HG03558 (cell line): ENCODE measurements around the gene MYH6.

Experiments used
- ATAC-seq: cut with Tn5 transposase; IDR thresholded peaks from one replicate; pipeline ENCODE4 v1.9.1; 2021; ENCODE audit warnings: moderate number of reproducible peaks; ENCODE audit not compliant: unreplicated experiment; ENCODE audit errors: extremely low read depth

The MYH6 gene

DNA sequence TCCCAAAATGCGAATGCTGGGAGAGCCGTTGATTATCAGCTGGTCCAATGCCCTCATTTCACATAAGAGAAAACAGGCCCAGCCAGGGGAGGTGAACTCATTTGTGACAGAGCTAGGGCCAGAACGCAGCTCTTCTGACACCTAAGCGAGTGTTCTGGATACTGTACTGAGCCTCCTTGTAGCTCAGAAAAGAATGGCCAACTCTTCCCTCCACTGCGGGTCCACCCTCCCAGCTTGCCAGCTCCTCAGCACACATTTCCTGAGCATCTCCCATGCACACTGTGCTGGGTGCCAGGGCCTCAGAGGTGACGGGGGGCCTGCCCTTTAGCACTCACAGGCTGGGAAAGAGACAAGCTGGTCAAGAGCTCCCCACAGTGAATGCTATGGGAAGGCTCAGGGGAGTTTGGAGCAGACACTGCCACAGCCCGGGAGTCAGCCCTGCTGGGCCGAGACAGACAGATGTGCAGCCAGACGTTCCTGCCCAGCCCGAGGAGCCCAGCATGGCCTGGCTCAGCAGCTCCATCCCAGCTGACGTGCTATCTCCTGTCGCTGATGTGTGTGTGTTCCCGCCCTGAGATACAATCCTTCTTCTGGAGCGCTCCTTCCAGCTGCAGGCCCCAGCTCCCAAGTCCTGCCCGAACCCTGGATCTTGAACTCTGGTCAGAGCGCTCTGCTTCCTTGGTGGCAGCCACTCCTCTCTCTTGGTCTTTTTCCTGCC lies 27.7 kb downstream of the MYH6 start:
- no peak for ATAC-seq

DNA sequence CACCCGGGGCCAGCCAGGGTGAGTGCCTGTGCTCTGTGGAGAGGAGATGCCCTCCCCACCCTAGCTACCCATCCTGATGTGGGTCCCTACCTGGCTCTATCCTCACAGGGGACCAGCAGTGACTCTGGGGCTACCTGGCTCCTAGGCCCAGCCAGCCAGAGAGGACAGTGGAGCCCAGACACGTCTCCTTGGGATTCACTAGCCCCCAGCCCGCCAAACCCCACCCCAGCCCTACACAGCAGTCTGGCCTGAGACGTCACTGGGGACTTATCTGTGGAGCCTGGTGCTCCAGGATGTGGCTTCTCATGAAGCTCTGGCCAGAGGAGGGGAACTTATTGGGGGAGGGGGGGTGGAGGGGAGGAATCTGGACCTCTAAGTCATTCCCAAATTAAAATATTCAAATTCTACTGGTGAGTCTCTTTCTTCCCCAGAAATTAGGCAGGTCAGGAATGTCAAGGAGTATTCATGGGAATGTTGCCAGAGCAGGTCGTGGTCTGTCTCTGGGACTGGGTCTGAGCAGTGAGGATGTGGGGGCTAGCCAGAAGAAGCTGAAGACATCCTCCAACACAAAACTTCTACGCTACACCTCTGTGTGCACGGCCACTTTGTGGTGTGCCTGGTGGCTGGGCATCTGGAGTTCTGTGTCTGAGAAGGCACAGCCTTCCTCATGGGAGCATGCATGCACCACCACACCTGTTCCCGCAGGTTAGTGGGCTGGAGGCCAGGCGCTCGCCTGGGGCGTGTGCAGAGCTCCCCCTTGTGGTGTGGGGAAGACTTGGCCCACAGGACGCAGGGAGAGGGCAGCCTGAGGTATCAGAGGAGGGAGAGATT lies 28.5 kb downstream of the MYH6 start:
- no peak for ATAC-seq

DNA sequence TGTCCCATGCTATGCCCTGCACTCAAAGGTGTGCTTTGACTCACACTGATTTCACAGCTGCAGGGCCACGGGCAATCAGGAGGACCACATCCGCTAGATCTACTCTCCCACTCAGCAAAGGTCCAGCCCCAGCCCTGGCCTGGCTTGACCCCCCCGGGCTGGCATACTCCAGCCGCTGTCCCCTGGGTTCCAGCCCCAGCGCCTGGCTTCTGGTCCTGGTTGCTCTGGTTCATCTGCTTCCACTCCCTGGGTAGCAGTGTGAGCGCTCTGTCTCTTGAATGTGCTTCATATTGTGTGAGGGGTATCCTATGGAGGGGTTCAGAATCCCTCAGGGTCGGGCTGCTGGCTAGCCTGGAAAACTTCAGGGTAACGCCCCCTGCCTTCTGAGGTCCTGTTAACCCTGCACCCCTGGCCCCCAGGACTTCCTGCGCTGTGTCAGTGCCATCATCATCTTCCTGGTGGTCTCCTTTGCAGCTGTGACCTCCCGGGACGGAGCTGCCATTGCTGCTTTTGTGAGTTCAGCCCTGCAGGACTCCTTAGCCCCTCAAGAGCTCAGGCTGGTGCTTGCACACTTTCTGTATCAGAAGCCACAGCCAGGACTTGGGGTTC lies 29.4 kb downstream of the MYH6 start:
- ATAC-seq = no peak

DNA sequence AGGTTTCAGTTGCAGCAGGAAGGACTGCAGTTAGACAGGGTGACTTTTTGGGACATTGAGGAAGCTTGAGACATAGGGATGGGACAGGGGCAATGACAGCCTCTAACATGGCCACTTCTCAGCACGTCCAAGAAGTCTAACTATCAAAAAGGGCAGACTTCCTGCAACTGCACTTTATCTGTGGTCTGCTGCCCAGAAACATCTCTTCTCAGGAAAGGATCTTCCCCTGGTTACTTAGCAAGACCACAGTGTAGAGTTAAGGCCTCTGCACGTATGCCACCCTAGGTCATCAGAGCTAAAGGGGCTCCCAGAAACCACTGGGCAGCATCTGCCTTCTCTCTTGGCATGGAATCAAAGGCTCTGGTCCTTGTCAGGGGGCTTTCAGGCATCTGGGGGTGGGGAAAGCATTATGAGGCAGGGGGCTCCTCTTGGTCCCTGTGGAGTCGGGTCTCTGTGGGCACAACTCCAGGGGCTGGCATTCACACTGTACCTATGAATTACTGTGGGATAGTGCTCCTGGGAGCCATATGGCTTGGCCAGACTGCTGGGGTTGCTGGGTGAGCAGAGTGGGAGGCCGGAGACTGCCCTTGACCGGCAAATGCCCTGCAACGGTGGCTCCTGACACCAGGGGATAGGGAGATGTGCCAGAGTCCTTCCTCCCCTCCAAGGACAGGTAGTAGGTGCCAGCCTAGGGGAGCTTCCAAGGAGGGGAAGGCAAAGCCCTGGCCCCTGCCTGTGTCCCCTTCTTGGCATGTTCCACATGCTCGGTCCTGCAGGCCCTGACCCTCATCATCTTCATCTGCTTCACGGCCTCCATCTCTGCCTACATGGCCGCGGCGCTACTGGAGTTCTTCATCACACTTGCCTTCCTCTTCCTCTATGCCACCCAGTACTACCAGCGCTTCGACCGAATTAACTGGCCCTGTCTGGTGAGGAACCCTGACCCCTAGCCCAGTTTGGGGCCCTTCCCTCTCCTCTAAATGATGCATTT lies 30.2 kb downstream of the MYH6 start:
- no peak for ATAC-seq

DNA sequence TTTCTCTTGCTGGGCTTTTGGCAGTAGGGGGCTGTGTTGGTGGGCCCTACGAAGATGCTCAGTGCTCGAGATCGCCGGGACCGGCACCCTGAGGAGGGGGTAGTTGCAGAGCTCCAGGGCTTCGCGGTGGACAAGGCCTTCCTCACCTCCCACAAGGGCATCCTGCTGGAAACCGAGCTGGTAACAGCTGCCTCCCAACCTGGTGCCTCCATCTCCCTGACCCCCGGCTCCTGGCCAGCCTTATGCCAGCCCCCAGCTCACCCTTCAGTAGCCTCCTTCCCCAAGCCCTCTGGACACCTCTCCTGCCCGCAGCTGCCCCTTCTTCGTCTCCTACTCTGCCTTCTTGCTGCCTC lies 30.9 kb downstream of the MYH6 start:
- ATAC-seq = no peak

DNA sequence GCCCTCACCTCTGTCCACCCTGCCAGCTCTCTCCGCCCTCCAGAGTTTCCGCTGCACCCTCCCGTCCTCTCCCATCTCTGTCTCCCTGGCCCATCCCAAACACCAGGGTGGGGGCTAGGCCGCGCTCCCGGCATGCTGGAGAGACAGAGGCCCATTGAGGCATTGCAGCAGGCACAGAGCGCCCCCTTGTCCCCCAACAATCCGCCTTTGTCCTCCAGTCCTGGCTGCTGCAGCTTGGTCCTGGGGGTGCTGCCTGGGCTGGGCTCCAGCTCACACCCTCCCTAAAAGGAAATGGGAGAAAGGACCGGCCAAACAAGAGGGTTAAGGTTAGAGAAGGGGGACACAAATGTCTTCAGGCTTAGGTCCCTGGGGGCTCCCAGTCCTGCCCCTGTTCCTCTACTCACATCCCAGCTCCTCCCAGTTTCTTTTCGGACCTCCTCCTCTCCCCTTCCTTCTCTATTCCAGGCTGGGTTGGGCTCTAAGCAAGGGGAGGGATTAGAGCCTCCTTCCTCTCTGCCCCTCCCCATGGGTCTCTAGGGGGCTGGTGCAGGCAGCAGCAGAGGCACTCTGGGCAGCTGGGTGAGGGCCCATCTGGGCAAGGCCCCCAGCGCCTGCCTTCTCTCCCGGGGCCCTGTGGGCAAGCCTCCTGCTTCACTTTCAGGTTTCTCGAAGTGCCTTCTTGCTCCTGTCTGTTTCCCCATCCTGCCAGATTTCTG lies 31.4 kb downstream of the MYH6 start, which contains the start of gene CMTM5:
Gene CMTM5, plus strand, starts transcription at position 565 of the 716 bp plus-strand sequence. CDS start 206 bp downstream, outside the sequence.
- ATAC-seq = no peak

DNA sequence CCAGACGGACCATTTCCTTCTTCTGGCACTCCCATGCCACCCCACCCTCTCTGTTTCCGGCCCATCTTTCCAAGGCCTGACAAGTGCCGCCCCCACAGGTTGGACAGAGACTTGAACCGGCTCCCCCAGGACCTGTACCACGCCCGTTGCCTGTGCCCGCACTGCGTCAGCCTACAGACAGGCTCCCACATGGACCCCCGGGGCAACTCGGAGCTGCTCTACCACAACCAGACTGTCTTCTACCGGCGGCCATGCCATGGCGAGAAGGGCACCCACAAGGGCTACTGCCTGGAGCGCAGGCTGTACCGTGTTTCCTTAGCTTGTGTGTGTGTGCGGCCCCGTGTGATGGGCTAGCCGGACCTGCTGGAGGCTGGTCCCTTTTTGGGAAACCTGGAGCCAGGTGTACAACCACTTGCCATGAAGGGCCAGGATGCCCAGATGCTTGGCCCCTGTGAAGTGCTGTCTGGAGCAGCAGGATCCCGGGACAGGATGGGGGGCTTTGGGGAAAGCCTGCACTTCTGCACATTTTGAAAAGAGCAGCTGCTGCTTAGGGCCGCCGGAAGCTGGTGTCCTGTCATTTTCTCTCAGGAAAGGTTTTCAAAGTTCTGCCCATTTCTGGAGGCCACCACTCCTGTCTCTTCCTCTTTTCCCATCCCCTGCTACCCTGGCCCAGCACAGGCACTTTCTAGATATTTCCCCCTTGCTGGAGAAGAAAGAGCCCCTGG lies 32.4 kb downstream of the MYH6 start:
- no peak for ATAC-seq

DNA sequence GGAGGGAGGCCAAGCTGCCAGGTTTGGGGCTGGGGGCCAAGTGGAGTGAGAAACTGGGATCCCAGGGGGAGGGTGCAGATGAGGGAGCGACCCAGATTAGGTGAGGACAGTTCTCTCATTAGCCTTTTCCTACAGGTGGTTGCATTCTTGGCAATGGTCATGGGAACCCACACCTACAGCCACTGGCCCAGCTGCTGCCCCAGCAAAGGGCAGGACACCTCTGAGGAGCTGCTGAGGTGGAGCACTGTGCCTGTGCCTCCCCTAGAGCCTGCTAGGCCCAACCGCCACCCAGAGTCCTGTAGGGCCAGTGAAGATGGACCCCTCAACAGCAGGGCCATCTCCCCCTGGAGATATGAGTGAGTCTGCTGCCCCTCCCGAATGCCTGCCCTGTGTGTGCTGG lies 35.0 kb downstream of the MYH6 start:
- ATAC-seq = no peak

DNA sequence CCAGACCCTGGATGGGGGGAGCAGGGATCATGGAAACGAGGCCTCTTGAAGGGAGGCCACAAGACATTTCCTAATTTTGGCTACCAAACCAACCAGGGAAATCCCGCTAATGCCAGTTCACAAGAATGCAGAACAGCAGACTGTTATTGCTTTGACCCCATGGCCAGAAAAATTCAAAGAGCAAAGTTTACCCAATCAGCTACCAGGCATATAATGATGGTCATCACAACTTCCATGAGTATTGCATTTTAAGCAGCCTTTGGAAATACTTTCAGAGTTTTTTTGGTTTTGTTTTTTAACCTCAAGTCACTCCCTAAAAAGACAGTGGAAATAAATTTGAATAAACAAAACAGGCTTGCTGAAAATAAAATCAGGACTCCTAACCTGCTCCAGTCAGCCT lies 35.6 kb downstream of the MYH6 start, which contains the start of gene IL25:
Gene IL25, plus strand, starts transcription at position 301 of the 400 bp plus-strand sequence.
- no peak for ATAC-seq

DNA sequence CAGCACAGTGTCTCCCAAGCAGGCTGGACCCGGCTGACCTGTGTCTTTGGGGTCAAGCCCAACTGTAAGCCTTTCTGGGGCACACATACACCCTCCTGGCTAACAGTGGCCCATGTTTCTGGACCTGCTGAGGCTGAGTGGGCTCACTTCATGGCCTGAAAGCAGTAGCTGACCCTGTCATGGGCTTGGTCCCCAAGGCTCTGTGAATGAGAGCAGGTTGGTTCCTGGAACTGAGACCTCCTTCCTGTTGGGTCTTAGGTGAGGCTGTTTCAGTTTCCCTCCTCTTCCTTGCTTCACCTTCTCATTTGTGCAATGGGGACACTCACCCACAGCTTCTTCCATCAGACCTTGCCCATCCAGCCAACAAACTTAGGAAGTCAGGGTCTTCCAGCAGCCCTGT lies 36.2 kb downstream of the MYH6 start:
- no peak for ATAC-seq

DNA sequence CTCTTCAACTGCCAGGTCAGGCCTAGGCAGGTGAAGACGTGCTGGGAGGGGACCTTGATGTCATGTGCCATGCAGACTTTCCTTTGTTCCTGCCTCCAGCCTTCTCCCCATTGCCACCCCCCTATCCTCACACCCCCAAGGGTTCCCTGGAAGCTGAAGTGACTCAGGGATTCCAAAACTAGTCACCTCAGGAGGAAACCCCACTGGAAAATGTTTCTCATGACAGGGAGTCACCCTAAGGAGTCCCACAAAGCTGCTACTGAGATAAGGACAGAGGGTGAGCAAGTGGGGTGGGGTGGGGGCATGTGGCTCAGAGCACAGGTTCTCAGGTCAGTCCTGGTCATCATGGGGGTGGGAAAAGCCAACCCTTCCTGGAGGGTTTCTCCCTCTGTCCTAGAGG lies 37.9 kb downstream of the MYH6 start:
- ATAC-seq = no peak

DNA sequence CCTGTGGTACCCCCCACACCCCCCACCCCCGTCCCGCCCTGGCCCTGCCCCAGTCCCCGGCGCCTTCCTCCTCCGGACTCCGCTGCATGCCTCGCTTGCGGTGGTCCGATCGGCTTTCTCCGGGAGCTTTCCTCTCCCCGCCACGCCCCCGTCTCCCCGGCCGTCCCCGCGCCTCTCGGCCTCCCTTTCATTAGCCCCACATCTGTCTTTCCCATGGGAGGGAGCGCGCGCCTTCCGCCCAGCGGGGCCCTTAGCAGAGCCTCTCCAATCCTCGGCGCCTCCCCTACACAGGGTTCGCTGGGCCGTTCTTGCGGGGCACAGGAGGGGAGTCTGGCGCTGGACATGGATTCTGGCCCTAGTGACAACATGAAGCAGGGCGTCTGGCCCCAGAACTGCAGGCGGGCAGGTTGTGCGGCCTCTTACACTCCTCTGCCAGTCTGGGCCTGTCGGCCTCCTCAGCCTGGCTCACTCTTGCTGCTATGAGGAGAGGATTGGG lies 41.6 kb downstream of the MYH6 start:
- no peak for ATAC-seq

DNA sequence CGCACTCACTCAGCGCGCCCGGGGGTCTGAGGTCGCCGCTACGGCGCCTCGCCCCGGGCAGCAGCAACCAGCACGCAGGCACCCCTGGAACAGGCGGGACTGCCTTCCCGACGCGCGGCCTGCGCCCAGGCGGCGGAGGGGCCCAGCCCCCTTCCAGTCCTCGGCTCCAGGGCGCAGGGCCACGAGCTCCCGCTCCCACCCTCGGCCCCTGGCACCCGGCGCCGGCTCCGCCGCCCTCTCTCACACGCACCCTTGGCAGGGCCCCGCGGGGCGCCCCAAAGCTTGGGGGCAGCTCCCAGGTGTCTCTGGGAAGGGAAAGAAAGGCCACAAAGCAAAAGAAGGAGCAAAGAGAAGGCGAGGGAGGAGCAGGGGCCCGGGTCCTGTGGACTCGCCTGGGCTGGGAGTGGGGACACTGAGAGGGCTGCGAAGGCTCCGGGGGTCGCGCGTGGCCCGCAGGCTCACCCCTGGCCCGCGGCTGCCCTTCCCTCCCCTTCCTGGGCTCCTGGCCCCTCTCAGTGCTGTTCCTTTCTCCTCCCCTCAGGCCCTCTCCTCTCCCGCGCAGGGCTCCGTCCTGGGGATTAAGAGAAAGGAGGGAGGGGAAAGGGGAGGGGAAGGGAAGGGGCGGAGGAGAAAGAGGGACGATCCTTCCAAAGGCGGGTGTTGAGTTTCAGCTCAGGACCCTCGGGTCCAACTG lies 42.2 kb downstream of the MYH6 start:
- ATAC-seq = no peak

DNA sequence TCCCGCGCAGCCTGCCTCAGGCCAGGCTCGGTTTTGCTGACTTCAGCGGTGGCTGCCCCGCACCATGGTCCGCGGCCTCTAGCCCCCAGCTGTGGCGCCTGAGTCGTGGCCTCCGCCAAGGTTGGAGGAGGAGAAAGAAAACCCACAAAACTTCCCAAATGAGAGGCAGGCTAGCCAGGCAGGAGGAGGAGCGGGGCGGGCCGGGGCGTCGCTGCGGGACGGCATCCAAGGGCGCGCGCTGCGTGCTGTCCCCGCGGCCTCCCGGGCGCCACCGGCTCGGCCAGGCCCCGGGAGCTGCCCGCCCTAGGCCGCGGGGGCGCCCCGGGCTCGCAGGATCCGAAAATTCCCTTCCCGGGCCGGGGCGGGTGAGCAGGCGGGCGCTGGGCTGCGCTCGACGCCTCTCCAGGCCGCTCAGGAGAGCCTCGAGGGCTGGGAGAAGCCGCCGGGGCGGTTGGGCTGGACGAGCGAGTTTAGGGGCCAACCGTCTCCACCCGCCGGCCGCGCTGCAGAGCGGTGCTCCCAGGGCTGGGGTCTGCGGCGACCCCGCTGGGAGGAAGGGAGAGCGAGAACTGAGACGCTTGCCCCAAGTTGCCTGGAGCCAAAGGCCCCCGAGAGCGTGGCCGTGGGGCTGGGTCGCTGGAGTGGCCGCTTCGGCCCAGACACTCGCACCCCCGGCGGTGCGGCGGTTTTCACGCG lies 42.9 kb downstream of the MYH6 start, which contains the start of gene EFS:
Gene EFS, minus strand, starts transcription at position 137 of the 696 bp plus-strand sequence. CDS start 147 bp downstream, outside the sequence.
- no peak for ATAC-seq

DNA sequence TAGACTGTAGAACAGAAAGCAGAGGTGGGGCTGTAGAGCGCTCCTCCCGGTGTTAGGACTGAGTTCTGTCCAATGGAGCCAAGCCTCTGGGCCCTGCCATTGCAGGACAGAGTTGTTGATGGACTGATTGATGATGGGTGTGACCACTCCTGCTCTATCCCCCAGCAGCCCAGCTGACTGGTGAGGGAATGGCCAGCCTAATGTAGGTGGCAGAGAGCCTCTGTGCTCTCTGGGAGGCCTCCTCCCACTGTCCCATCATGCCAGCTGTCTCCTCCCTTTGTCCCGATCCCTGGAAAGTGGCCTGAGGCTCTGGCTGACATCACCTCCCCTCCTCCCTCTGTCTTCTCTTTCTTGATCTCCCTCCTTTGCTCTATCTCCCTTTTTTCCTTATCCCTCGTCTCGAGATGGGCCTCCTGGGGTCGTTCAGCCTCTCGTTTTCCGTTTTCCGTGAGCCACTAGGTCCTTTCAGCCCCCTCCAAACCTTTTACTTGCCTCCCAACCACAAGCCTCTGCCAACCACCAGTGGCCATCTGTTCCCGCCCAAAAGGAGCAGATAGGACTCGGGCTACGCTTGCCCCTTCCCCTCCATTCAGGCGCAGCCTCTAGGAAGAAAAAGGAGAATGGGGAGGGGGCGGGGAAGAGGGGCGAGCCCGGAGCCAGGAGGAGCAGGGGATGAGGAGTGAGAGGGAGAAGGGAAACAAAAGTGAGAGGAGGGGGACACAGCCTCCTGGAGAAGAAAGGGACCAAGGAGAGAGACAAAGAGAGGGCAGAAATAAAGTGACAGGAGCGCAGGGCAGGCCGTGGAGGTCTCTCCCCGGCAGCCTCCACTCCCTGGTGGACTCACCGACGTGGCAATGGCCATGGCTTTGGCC lies 43.7 kb downstream of the MYH6 start:
- ATAC-seq = no peak

DNA sequence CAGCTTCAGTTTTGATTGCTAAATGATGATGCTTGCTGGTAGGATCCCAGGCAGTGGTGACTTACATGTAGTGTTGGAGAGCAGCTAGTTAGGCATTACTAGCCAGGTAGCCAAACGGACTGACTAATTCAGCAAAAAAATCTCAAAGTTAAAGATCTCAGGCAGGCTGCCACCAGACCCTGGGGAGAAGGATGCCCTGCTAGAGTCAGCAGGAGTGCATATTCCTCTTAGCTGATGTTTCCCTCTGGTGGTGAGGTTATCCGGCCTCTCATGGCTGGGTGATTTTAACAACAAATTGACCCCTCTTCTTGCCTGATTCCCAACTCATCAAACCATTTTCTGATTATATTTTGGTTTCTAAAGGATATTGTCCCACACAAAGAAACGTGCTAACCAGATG lies 45.9 kb downstream of the MYH6 start:
- no peak for ATAC-seq
